Stimulated activated CD4-positive, alpha-beta T cell treated with anti-CD3 and anti-CD28 coated beads, Interleukin-4, amount 100 ng/mL, for 24 hours (primary cell): ENCODE data around the gene SEMA5A.

Source experiments
- DNase-seq: peaks from one replicate; pipeline ENCODE4 v3.0.0-alpha.2; 2020

Gene SEMA5A

GRCh38 chr5:9148242-9148641, 397.6 kb downstream of the SEMA5A start:
- no peak for DNase-seq

DNA sequence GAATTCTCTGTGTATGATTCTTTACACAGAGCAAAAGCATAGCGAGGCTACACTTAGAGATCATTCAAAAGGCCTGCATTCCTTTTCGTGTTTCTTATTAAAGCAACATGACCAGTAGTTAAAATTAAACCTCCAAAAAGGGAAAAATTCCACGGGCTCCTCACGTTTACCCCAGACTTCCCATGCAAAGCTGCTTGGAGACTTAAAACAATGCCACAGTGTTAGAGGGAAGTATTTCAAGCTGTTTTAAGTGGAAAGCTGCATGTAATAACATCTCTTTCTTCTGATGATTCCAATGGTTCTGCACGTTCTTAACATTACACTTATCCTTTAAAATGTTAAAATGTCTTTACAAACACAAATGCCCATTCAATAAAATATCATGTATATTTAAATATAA, 405.2 kb downstream of the SEMA5A start:
- DNase-seq, result no peak

GRCh38 chr5:9140202-9140601, 405.7 kb downstream of the SEMA5A start:
- DNase-seq, result no peak

- no peak for DNase-seq
These were observed 406.5 kb downstream of the SEMA5A start for GRCh38 chr5:9139344-9139743.

DNA sequence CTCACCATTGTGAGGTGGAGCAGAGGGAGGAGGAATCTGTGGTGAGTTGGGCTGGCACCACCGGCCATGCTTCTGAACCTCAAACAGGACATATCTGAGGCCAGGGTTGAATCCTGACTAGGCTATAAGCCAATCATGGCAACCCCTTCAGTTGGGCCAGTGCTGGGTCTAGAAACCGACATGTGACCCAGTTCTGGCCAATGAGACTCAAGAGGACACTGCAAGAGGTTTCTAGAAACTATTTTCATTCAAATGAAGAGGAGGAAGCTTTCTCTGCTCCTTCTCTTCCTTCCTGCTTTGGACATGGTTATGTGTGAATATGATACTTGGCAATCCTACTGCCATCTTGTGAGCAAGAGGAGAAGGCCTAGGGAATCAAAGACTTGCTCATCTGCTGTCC, 417.7 kb downstream of the SEMA5A start:
- no peak for DNase-seq

- DNase-seq, result no peak
These were observed 419.4 kb downstream of the SEMA5A start for GRCh38 chr5:9126490-9126889.

DNA sequence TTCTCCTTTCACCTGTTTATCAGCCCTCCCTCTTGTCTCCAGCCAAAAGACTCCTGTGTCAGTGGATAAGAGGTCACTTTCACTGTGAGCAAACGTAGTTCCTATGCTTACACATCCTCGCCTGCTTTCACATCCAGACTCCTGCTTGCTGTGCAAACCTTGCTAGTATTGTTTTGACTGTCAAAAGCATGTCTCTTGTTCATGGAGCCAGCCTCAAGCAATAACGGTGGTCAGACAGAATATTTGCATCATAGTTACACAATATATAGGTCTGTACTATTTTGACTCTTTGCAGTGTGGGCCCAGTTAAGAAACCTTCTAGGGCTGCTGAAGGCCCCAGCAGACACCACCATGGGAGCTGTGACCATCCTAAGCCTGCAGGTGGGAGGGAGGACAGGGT, 420.0 kb downstream of the SEMA5A start:
- DNase-seq, result no peak

DNA sequence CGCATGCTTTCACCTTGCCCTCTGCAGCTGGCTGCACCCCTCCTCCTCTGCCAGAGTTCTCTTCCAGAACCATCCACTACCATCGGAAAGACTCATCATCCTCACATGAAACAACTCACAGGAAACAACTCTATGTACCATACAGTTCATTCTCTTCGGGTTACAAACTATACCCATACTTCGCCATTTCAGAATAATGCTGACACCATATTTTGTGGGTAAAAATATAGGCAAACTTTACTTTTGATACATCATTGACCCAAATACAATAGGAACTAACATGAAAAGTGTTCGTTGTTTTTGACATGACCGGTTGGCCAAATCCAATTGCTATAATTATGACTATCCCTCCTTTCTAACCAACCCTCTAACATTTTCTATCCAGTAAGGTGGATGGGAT, 421.0 kb downstream of the SEMA5A start:
- no peak for DNase-seq

DNA sequence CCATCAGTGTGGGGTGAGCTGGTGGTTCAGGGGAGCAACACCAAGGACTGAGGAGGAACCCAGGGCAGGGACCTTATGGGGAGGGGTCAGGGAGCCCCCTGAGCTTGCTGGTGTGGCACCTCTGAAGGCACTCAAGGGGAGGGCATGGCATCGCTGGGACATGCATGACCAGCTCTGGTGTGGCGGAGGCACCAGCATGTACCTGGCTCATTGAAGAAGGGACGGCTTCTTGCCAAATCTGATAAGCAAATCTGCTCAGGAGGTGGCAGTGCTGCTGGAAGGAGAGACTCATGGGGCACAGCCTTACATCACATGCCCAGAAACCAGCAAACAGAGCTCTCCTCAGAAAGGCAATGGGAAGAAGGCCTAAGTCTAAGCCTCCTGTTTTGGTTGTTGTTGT, 421.8 kb downstream of the SEMA5A start:
- DNase-seq, result no peak

- DNase-seq, result no peak
These were observed 423.3 kb downstream of the SEMA5A start for GRCh38 chr5:9122528-9122927.

- DNase-seq, result no peak
These were observed 424.3 kb downstream of the SEMA5A start for GRCh38 chr5:9121597-9121996.

GRCh38 chr5:9118852-9119251, 427.0 kb downstream of the SEMA5A start:
- DNase-seq, result no peak

- DNase-seq, result no peak
These were observed 430.8 kb downstream of the SEMA5A start for GRCh38 chr5:9115093-9115492.

- DNase-seq, result no peak
These were observed 433.2 kb downstream of the SEMA5A start for GRCh38 chr5:9112520-9113291.

DNA sequence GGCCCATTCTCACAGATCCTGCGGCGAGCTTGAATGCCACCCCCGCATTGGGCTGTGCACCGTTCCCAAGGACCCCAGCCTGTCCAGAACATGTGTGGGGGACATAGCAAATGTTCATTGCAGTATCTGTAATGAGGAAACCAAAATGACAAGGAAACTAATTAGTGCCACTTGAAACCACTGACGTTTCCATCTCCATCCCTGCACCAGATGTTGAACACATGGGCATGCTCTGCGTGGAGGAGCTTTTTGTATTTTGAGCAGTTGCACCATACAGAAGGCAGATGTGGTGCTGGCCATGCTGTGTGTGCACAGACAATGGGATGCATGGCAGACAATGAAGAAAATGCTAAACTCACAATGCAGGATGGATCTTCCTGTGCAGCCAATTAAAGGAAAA, 437.7 kb downstream of the SEMA5A start:
- DNase-seq, result no peak

GRCh38 chr5:9105851-9106250, 440.0 kb downstream of the SEMA5A start:
- DNase-seq, result no peak

GRCh38 chr5:9104571-9105339, 441.1 kb downstream of the SEMA5A start:
- no peak for DNase-seq

DNA sequence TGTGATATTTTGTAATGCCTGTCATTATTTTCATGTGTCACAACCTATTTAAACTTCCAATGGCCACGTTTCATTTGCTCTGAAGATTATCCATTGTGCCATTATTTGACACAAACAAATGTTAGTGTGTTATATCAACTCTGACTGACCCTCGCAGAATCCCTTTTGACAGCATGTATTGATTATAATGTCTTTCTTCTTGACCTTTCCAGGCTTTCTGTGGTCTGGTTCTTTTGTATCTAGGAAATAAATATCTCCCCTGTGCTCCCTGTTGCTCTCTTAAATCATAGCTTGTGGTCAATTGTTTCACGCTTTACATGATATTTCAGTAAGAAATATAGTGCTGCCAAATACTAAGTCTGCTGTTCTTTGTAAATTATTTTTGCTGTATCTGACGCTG, 442.6 kb downstream of the SEMA5A start:
- DNase-seq, result no peak

DNA sequence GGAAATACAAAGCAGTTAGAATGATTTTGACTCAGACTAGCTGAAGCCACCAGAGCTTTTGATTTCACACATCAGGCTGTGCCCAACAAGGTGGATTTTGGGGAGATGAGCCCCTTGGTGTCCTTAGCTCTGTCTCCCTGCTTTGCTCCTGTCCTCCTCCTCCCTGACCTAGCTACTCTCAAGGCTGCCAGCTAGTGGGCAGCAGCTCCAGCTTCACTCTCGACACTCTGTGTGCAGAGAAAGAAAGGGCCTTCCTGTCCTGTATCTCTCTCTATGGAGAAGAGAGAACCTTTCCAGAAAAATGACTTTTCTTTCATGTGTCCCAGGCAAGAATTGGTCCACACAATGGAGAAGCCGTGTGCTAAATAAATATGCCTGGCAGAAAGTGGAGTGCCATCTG, 446.2 kb downstream of the SEMA5A start:
- no peak for DNase-seq

GRCh38 chr5:9098990-9099389, 446.9 kb downstream of the SEMA5A start:
- DNase-seq, result no peak

DNA sequence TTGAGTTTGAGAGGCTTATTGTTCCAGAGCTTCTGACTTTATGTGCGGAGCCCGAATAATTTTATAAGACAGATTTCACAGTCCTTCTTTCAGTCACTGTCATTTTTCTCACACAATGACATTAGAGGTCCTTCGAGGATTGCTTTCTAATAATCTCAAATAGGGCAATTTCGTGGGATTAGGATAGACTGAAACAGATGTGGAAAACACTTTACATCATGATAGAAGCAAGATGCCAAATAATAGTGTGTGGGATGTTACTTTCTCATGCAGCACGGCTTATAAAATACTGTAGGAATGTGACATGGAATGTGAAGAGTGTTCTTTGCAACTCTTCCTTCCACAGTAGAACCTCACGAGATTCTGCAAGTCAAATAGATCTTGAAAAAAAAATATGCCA, 451.3 kb downstream of the SEMA5A start:
- no peak for DNase-seq

DNA sequence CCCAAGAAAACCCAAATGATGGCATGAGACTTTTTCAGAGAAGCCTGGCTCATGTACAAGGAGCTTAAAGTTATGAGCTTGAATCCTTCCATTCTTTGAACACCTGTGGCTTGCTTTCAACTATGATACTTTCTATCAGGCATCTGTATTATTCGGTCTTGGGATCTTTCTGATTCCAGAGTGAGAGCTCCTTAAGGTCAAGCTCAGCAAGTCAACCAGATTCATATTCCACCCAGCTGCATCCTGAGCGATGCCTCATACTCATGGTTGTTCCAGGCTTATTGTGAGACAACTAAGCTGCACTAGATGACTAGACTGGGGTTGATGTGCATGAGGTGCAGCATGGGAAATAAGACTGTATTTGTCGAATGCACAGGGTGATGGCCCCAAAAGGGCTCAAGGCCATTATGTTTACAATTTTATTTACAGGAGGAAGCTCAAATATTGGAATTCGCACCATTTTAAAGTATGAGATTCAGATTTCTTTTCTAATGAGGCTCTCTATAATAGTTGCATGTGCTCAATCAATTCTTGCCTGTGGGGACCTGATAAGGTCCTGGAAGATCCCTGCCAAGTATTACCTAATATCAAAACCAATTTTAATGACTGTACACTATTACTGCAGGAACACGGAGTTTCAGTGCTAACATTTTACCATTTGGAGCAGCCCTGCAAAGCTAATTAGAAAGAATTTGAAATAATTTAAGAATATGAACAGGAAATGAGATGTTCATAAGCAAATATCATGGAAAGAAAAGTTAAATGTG, 453.8 kb downstream of the SEMA5A start:
- DNase-seq, result no peak

GRCh38 chr5:9090381-9091026, 455.4 kb downstream of the SEMA5A start:
- no peak for DNase-seq
